ENCODE data around the gene ZFP92. TPM values are rescaled to one million over a fixed set of nuclear protein-coding genes. Genes with fewer than 3 reads are reported as not detected.

Gene ZFP92
- total RNA-seq, 1 donor from 2014 or later, result 2.5 TPM

GRCh38 chrX:153434801-153435200, 23.5 kb downstream of the ZFP92 start:
- intact Hi-C loops (cut with micrococcal nuclease), result no loop called here

DNA sequence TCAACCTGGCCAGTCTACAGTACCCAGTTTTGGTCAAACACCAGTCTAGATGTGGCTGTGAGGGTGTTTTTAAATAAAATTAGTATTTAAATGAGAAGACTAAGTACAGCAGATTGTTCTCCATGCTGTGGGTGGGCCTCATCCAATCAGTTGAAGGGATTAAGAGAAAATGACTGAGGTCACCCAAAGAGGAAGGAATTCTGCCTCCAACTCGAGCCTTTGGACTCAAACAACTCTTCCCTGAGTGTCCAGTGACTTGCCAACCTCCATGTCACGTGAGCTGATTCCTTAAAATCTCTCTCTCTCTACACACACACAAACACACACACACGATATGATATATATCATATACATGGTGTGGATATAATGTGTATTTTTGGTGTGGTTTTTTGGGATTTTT, 24.6 kb downstream of the ZFP92 start:
- intact Hi-C loops (cut with micrococcal nuclease), result no loop called here

GRCh38 chrX:153438532-153438931, 27.3 kb downstream of the ZFP92 start:
- intact Hi-C loops (cut with micrococcal nuclease), result no loop called here

DNA sequence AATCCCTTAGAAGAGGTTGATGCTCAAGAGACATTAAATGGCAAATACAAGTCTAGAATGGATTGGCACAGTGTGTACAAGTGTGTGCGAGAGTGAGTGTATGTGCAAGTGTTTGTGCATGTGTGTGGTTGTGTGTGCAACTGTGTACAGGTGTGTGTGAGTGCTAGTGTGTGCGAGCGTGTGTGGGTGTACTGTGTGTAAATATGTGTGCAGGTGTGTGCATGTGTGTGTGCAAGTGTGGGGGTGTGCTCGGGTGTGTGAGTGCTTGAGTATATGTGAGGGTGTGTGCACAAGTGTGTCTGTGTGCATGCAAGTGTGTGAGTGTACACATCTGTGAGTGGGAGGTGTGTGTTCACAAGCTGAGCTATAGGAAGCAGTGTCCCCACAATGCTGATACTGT, 28.7 kb downstream of the ZFP92 start:
- intact Hi-C loops (cut with micrococcal nuclease), result no loop called here

DNA sequence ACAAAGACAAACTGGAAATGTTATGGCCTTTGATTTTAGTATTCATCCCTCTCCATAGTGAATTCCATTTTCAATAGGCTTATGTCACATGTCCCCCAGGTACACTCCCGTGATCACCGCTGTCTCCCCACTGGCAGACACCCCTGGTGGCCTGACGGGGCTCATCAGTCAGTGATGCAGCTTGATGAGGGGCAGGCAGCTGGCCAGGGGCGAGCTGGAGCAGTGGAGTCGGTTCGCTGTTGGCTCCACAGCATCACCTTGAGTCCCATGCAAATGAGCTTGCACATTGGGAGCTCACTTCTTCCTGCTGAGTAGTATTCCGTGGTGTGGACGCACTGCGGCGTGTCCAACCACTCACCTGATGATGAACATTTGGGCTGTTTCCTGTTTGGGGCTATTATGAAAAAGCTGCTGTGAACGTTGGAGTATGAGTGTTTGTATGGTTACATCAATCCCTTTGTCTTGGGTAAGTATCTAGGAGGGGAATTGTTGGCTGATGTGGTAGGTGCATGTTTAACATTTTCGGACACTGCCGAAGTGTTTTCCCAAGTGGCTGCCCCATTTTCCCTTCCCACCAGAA, 29.4 kb downstream of the ZFP92 start:
- intact Hi-C loops (cut with micrococcal nuclease), result no loop called here

DNA sequence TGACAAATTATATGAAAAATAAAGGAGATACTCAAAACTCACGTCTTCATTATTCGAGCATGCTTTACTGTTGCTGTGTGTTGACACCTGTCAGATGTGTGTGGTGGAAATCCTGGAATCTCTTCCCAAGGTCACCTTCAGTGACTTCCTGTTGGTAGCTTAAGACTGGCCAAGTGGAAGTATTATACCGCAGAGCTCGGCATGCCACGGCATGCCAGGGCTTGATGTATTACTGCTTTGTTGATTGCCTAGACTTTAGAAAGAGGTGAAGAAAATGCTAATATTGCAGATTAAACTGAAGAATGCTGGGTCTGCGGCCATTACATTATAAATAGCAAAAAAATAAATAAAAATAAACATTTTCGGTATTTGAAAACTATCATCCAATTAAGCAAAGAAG, 30.0 kb downstream of the ZFP92 start:
- intact Hi-C loops (cut with micrococcal nuclease), result no loop called here

- intact Hi-C loops (cut with micrococcal nuclease), result no loop called here
Observed at GRCh38 chrX:153441981-153442380, 30.7 kb downstream of the ZFP92 start.

DNA sequence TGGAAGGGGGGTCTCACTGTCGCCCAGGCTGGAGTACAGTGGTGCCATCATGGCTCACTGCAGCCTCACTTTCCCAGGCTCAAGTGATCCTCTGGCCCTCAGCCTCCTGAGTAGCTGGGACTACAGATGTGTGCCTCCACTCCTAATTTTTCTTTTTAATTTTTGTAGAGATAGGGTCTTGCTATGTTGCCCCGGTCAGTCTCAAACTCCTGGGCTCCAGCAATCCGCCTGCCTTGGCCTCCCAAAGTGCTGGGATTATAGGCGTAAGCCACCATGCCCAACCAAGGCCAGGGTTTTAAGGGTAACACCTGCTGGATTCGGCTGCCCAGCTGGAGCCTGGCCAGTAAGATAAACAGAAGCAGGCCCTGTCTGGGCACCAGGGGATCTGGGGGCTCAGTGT, 31.2 kb downstream of the ZFP92 start:
- intact Hi-C loops (cut with micrococcal nuclease), result no loop called here

DNA sequence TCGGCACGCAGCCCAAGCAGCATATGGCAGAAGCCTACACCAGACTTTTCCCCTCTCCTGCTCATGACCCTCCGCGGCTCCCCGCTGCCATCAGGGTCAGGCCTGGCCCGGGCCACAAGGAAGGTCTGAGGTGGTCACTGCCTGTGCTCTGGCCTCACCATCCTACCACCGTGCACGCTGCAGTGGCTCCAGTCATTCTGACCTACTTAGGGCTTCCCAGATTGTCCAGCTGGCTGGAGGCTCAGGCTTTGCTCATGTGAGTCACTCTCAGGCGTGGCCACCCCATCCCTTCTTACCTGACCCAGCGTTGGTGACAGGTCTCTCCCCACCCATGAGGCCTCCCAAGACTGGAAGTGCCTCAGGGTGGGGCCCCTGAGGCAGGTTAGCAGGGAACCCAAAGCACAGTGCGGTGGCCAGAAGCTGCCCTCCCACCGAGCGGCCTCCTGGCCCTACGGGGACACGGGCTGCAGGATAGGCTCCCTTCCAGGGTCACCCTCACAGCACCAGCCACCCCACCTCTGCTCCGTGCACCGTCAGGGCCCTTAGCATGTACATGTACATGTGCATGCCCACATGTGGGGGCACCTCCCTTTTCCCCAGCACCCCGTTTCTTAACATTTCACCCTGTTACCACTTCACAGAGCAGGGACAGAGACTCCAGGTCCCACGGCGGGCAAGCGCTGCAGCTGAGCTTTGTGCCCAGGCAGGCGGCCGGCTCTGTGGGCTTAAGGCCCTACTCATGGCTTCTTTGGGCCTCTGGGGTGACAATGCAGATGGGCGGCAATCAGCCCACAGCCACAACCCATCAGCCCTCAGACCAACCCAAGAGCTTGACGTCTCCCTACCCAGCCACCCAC, 32.4 kb downstream of the ZFP92 start:
- intact Hi-C loops (cut with micrococcal nuclease), result no loop called here

- intact Hi-C loops (cut with micrococcal nuclease), result no loop called here
Observed at GRCh38 chrX:153444333-153445011, 33.2 kb downstream of the ZFP92 start.

GRCh38 chrX:153445106-153445855, 34.0 kb downstream of the ZFP92 start:
- intact Hi-C loops (cut with micrococcal nuclease), result no loop called here

DNA sequence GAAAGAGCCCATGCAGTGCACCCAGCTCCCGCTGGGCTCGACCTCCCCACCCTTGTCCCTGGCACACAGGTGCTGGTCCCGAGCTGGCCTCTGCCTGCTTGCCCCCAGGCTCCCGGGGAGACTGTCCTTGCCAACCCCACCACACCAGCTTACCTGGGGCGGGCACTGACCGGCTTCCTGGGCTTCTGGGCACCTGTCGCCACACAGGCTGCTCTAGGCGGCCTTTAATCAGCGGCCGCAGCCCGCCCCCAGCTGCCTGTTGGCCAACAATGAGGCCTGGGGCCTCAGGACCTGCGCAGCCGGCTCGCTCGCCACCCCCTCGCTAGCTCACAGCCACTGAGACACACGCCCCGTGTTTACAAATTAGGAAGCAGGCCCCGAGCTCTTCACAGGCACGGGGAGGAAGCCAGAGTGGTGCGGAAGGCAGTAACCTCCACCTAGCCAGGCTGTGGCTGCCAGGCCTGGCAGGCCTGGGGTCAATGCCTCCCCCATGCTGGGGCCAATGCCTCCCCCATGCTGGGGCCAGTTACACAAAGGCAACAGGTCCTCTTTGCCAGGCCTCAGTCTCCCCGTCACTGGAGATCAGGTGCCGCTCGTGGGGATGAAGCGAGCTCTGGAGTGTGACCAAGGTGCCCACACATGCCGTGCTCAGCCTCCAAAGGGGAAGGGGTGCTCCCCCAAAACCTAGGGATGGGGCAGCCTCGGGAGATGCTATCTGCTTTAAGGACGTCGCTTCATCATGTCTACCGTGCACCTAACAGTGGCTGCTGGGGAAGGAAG, 34.8 kb downstream of the ZFP92 start, which contains the start of gene TREX2:
Gene TREX2 (minus strand): TSS at position 201 of the 780 bp plus-strand sequence. CDS start 626 bp downstream, outside the sequence.
- intact Hi-C loops (cut with micrococcal nuclease), result no loop called here

- intact Hi-C loops (cut with micrococcal nuclease), result no loop called here
Observed at GRCh38 chrX:153446636-153446936, 35.3 kb downstream of the ZFP92 start.

- intact Hi-C loops (cut with micrococcal nuclease), result no loop called here
Observed at GRCh38 chrX:153446950-153447580, 35.8 kb downstream of the ZFP92 start.

- intact Hi-C loops (cut with micrococcal nuclease), result no loop called here
Observed at GRCh38 chrX:153447581-153447960, 36.3 kb downstream of the ZFP92 start.

DNA sequence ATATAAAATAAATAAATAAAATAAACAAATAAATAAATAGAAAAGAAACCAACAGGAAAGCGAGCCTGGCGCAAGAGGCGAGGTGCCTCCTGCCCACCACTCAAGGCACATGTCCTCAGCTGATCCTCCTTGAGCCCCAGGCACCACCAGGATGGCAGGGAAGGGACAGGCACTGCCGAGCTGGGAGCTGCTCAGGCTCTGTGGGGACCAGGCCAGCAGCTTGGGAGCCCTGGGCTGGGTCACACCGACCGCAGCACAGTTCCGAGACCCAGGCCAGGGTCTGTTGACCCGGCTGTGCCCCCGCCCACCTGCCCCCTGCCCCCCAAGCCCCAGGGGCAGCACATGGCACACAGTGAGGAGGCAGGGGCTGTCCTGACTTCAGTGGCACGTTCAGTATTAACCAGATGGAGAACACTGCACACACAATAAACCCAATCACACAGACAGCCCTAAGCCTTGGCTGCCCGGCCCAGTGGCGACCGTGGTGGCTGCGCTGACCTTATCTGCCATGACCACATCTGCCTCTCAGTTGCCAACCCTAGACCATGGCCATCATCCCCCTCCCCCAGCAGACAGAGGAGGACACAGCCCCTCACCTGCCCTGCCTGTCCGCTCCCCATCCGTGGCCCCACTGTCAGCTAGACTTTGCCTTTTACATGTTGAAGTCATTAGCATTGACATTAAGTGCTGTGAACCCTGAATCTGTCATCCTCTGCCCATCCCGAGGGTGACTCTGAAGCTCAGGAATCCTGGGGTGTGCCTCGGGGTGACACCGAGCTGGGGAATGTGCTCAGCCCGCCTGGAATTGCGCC, 37.5 kb downstream of the ZFP92 start:
- intact Hi-C loops (cut with micrococcal nuclease), result no loop called here

DNA sequence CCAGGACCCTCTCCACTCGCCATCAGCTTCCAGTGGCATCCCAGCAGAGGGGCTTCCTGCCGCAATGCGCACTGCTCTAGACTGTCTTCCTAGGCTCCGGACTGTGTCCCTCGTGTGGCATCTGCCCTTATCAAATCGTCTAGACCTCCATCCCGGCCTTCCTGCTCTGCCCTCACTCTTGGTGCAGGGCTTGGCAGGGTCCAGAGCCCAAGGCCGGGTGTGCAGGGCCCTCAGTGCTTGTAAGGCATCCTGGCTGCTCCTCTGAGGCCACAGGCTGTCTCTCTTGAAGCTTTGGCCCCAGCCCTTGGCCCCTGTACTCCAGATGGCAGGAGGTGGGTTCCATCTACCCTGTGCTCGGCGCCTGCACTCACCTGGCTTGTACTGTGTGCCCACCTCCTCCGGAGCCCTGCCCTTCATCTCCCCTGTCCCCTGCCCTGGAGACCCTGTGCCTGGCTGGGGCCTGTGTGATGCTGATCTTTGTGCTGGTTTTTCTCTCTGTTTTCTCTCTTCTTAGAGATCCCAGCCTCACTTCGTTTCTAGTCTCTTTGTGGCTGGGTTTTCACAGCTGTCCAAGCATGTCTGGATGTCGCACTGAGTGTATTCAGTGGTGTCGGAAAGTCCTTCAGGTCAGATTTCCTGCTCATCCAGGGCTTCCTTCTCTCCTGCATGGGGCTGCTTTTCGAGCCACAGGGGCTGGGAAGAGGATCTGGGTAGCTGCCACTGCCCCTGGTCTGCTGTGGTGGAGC, 38.3 kb downstream of the ZFP92 start:
- intact Hi-C loops (cut with micrococcal nuclease), result no loop called here

GRCh38 chrX:153450114-153450948, 39.1 kb downstream of the ZFP92 start:
- intact Hi-C loops (cut with micrococcal nuclease), result no loop called here

All from T-helper 1 cell treated with Interleukin-12 subunit alpha and Interleukin-12 subunit beta and Interleukin-4 antibody, amounts not matched to agents 30 ng/mL and 1 ng/mL, for 36 hours (primary cell).